A204.1 (cell line): ENCODE data around the gene MRPS23.
"Not testable (repeated sequence)": the region's sequence is repeated elsewhere in the genome, so short reads cannot be mapped to it uniquely, and the experiment has no call there.

Experiments
- FAIRE-seq: peaks from 2 replicates; lab custom pipeline; 2012; peaks lifted over from hg19 to GRCh38; lab: Jason Lieb, UNC

Gene MRPS23

GRCh38 chr17:57862694-57863667 is 13.1 kb upstream of the MRPS23 start:
- no peak for FAIRE-seq

DNA sequence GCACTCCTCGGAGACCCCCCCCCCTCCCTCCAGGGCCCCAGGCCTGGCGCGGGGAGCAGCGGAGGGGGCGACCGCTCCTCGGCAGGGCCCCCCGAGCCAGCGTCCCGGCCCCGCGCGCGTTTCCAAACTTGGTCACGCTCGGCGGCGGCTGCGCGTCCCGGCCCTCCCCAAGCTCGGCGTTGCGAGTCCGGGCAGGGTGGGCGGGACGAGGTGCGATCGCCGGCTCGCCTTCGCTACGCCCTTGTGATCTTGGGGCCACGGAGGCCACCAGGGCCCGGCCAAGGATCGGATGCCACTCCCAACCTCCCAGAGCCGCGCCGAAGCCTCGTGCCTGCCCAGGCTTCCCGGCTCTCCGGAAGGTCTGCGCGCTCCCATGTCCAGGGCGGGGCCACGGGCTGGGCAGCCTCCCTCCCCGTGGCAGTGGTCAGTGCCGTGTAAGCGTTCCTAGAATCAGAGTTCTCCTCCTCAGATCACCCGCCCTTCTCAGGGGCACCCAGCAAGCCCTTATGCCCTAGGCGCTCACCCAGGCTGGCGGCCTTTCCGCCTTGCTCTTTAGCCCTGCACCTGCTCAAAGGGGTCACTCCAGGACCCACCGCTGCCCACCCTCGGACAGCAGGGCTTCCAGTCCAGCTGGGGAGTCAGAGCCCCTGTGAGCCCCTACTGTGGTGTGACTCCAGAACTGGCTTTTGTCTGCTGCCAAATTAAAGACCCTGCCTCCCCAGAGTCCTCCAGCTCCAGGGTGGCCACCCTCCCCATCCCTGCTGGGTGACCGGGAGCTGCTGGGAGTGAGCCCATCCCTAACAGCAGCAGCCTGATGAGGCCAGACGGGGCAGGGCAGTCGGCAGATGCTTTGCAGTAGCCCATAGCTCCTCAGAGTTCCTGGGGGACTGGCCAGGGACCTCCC is 12.2 kb upstream of the MRPS23 start:
- FAIRE-seq = no peak

DNA sequence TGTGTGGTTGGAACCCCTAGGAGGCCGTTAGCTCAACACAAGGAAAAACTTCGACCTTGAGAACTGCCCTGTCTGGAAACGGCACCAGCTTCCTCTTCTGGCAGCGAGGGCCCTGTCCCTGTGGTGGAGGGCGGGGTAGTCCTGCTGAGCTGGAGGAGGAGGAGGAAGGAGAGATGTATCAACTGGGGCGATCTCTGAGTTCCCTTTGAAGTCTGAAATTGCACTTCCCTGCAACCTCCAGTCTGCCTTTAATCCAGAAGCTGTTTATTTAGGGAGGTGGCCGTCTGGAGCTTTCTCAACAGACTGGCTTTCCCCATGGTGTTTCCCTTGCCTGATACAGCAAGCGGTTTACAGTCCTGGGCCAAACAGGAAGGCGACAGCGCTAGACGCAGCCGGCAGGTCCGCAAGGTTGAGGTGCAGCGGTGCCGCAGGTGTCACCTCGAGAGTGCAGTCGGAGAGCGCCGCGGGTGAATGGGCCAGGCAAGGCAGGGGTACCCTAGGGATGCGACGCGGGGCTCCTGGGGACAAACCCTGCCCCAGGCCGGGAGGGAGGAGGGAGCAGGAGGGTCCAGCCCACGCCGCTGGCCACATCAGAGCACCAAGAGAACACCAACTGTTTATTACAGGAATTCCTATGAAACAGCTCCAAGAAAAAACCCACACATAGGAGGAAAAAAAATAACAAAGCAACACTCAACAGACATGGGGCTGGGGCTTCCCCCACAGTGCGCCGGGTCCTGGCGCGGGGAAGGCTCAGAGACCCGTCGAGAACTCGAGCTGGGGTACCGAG is 11.4 kb upstream of the MRPS23 start:
- peak; percentile 32 for FAIRE-seq

- FAIRE-seq = no peak
Measured at GRCh38 chr17:57860414-57860999, 10.7 kb upstream of the MRPS23 start.

DNA sequence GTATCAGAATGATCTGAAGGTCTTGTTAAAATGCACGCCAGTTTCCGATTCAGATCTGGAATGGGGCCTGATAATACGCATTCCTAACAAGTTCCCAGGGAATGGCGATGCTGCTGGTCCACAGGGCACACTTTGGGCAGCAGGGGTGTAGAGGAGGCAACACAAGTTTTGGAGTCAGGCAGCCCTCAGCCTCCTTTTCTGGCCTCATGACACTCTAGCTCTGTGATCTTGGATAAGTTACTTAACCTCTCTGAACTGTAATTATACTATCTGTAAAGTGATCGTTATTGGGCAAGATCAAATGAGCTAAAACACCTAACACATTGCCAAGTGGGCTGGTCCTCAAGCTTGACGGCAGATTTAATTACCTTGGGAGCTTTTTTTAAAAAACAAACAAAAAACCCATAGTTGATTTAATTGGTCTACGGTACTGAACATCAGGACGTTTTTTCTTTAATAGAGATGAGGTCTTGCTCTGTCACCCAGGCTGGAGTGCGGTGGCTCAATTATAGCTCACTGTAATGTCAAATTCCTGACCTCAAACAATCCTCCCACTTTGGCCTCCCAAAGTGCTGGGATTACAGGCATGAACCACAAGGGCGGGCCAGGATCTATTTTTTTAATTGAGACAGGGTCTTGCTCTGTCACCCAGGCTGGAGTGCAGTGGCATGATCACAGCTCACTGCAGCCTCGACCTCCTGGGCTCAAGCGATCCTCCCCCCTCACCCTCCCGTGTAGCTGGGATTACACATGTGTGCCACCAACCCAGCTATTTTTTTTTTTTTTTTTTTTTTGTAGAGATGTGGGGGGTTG is 10.0 kb upstream of the MRPS23 start:
- FAIRE-seq = no peak

- FAIRE-seq = no peak
Measured at GRCh38 chr17:57858838-57859237, 9.0 kb upstream of the MRPS23 start.

- no peak for FAIRE-seq
Measured at GRCh38 chr17:57856792-57857620, 7.2 kb upstream of the MRPS23 start.

DNA sequence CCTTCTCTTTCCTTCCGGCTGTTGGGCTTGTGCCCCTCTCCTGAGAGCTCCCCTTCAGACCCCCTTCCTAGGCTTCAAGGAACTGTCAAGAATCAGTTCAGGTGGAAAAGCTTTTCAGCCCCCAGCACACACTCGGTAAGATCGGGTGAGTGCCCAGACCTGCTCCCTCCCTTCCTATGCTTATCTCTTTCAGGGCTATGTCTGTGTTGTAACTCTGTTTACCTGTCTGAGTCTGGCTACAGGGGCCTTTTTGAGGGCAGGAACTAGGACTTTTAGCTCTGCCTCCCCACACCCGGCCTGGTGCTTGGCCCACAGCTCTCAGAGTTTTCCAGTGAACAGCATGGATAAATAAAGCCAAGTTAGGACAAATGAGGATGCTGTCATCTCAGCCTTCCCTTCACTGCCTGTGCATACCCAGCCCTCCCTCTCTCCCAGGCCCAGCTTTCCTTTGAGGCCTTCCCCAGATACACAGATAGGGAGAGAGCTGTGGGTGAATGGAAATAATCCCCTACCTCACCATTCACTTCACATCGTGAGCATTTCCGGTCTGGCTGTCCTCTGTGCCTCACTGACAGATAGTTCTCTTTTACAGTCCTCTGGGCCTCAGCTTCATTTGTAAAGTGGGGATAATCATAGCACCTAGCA is 5.7 kb upstream of the MRPS23 start:
- no peak for FAIRE-seq

GRCh38 chr17:57853695-57854094 is 3.9 kb upstream of the MRPS23 start:
- FAIRE-seq = no peak

DNA sequence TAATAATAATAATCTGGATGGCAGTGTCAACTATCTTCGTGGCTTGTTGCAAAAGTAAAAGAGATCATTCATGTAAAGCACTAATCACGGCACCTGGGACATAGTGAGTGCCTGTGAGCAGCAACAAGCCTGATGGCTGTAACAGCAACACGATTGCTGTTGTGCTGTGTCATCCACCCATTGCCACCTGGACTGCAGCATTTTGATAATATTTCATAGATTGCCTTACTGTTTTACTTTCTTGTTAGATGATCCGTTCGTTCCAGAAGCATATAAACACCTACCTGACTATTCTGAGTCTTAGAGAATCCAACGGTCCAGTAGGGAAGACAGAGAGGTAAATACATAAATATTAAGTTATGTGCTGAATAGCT is 3.1 kb upstream of the MRPS23 start:
- no peak for FAIRE-seq

GRCh38 chr17:57852092-57852954 is 2.5 kb upstream of the MRPS23 start:
- no peak for FAIRE-seq

- FAIRE-seq = no peak
Measured at GRCh38 chr17:57849163-57849873, 526 bp downstream of the MRPS23 start.

- not testable (repeated sequence) for FAIRE-seq
Measured at GRCh38 chr17:57846056-57846945, 3.5 kb downstream of the MRPS23 start.

- no peak for FAIRE-seq
Measured at GRCh38 chr17:57842280-57842679, 7.6 kb downstream of the MRPS23 start.

DNA sequence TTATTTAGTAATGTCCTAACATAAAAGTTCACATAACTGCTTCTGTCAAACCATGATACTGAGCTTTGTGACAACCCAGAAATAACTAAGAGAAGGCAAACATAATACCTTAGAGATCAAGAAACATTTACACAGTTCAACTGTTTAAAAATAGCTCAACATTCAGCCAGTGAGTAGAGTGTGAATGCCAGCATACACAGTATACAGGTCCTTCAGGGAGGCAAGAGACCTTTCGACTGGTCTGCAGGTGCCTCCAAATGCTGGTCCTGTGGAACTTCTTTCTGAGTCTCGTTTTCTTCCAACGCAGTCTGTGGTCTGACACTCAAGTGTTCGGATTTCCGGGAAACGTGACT is 10.3 kb downstream of the MRPS23 start:
- no peak for FAIRE-seq

DNA sequence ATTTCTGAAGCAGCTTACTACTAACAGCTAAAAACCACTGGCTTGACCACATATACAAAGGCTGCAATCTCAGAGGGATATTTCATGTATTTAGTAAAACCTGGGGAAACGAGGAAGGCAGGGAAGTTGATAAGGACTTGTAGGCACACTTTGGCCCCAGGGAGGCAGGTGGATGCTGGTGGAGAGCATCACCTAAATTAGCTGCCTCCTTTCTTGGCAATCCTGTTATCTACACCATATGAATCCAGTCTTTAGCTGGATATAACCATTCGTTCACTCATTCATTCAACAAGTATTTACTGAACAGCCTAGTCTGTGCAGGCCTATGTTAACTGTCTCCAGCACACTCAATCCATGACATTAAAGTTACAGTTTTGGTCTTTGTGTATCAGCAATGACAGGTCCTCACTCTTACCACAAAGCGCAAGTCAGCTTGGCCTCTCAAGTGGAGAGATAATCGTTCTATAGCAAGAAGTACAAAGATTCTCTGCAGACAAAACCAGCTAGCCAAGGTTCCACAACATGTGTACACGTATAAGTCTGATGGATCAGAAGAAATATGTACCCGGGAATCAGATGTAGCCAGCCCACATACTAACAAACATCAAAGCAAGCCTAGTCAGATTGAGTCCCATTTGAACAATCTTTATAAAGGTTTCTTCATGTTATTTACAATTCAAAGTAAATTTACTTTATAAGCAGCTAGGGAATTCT is 10.8 kb downstream of the MRPS23 start:
- no peak for FAIRE-seq
